BJ (cell line): ENCODE data around the gene TAGAP. TPM values are rescaled to one million over a fixed set of nuclear protein-coding genes. Genes with fewer than 3 reads are reported as not detected.
"Not testable (repeated sequence)": the region's sequence is repeated elsewhere in the genome, so short reads cannot be mapped to it uniquely, and the experiment has no call there.

Experiments used
- CTCF ChIA-PET: fragments of 350-600 bp; formaldehyde crosslinking; extraction: SDS; loops from one replicate; lab custom pipeline; 2021; ENCODE audit warnings: antibody characterized with exemption, inconsistent platforms; lab: Yijun Ruan, JAX
- POLR2A ChIA-PET: fragments of 300-600 bp; sonication (Branson Sonifier 250); formaldehyde crosslinking; extraction: SDS; loops from one replicate; lab custom pipeline; 2021; ENCODE audit warnings: antibody characterized with exemption; lab: Charles Lee
- DNase-seq: peaks from one replicate; pipeline ENCODE4 v3.0.0-alpha.2; 2011; ENCODE audit warnings: low read depth
- H3K27me3 ChIP-seq: 2 replicates; pipeline ENCODE4 v1.6.0; 2011; ENCODE audit warnings: low read length; ENCODE audit not compliant: control insufficient read depth, insufficient read depth
- H3K36me3 ChIP-seq: 2 replicates; pipeline ENCODE4 v1.5.1; 2011; ENCODE audit warnings: low read length; ENCODE audit not compliant: control insufficient read depth, insufficient read depth
- H3K4me3 ChIP-seq: 2 replicates; pipeline ENCODE4 v1.5.1; 2011; ENCODE audit warnings: low read depth, mild to moderate bottlenecking, control low read depth, low read length
- polyA plus RNA-seq: library from polyadenylated mRNA; depleted of rRNA; stranded (reverse); fragments of >200 nt; gene quantifications from 2 replicates; pipeline ENCODE4 v1.2.3, GENCODE V29; 2011
- TF ChIP-seq, protein P1 (sequence below): IDR thresholded peaks from 2 replicates; pipeline ENCODE4 v1.5.1; 2011; ENCODE audit warnings: low read depth, mild to moderate bottlenecking, control low read depth, inconsistent platforms, low read length, moderate library complexity; ENCODE audit not compliant: insufficient read depth

TAGAP gene
- polyA plus RNA-seq, 1 experiment, result not detected

- H3K36me3 ChIP-seq, result no peaks in the 10 kb centered on the region
- ChIA-PET POLR2A (no interaction called here), CTCF (interaction anchor here (0.7 to 4.4 kb wide), 16 partner anchors 10 to 94 kb away, joined by 3 to 42 read pairs (median 8); no protein-coding TSS in a partner anchor)
- no peak for DNase-seq
- no peak overlapping the region for H3K4me3 ChIP-seq
- TF ChIP-seq, protein P1, sequence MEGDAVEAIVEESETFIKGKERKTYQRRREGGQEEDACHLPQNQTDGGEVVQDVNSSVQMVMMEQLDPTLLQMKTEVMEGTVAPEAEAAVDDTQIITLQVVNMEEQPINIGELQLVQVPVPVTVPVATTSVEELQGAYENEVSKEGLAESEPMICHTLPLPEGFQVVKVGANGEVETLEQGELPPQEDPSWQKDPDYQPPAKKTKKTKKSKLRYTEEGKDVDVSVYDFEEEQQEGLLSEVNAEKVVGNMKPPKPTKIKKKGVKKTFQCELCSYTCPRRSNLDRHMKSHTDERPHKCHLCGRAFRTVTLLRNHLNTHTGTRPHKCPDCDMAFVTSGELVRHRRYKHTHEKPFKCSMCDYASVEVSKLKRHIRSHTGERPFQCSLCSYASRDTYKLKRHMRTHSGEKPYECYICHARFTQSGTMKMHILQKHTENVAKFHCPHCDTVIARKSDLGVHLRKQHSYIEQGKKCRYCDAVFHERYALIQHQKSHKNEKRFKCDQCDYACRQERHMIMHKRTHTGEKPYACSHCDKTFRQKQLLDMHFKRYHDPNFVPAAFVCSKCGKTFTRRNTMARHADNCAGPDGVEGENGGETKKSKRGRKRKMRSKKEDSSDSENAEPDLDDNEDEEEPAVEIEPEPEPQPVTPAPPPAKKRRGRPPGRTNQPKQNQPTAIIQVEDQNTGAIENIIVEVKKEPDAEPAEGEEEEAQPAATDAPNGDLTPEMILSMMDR, result no peak
- H3K27me3 ChIP-seq, result peaks cover 8% of the 10 kb centered on the region
These were observed 3.6 kb downstream of the TAGAP start for GRCh38 chr6:159041181-159041580.

GRCh38 chr6:159039885-159040258 is 4.9 kb downstream of the TAGAP start:
- no peak for DNase-seq
- POLR2A ChIA-PET, result no interaction called here
- Histone ChIP-seq H3K4me3 (no peak overlapping the region), H3K27me3 (peaks cover 6% of the 10 kb centered on the region), H3K36me3 (no peaks in the 10 kb centered on the region)
- CTCF ChIA-PET, result interaction anchor here (1.2 to 4.1 kb wide), 6 partner anchors 65 to 95 kb away, joined by 3 to 25 read pairs (median 8); no protein-coding TSS in a partner anchor
- TF ChIP-seq, protein P1, result no peak

DNA sequence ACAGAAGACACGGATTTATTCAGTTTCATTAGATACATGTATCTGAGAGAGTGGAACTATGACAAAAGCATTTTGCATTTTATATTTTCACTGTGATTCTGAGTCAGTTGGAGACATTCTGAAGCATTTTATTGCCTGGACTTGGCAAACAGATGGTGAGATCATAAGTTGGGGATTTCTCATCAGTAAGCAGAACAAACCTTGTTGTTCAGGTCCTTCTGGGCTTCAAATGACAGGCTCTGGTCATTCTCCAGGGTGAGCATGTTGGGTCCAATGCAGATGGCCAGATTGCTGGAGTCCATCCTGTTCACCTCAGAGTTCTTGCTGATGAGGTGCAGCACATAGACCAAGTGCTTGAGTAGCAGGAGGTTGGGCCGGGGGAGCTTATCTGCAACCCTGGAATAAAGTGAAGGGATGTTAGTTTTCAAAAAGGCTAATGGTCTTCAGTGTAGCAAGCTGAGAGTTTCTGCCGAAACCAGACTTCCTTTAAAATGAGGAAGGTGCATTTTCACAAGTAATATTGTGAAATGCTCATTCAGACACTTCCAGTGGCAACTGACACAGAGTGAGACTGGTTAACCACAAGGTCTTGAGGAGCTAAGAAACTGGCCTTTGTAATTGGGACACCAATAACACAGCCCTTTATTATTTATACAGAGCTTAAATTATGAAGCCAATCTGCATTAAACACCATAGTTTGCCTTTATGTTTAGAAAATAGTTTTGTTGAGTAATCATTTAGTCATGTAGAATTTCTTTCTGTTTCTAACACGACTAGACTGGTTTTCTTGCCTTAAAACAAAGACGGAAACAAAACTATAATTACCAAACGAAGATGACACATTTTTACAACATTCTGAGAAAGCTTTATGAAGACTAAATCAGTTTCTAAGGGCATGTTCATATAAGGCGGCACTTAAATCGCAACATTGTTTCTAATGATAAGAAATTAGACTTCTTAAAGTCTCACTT is 5.6 kb downstream of the TAGAP start:
- H3K27me3 ChIP-seq, result peaks cover 6% of the 10 kb centered on the region; the same call in 1 of the 2 replicates
- TF ChIP-seq, protein P1, result no peak
- H3K36me3 ChIP-seq, result no peaks in the 10 kb centered on the region
- ChIA-PET CTCF (interaction anchor here (0.7 to 4.1 kb wide), 8 partner anchors 28 to 96 kb away, joined by 3 to 25 read pairs (median 5); no protein-coding TSS in a partner anchor), POLR2A (no interaction called here)
- peak; percentile 51 for DNase-seq
- no peak overlapping the region for H3K4me3 ChIP-seq

GRCh38 chr6:159038318-159038717 is 6.5 kb downstream of the TAGAP start:
- POLR2A ChIA-PET, H3K27me3 ChIP-seq, H3K36me3 ChIP-seq, DNase-seq, H3K4me3 ChIP-seq: not testable (repeated sequence)
- CTCF ChIA-PET, result interaction anchor here (0.7 to 3.3 kb wide), 4 partner anchors 27 to 97 kb away, joined by 3 to 18 read pairs (median 10); no protein-coding TSS in a partner anchor

- ChIA-PET POLR2A (no interaction called here), CTCF (interaction anchor here (1.9 to 3.3 kb wide), 3 partner anchors 29 to 97 kb away, joined by 7 to 18 read pairs (median 14); no protein-coding TSS in a partner anchor)
- no peak overlapping the region for H3K4me3 ChIP-seq
- H3K27me3 ChIP-seq, result 0 out of 2 replicates have a peak, but pooled peaks cover 4% of the 10 kb centered on the region
- DNase-seq, result no peak
- no peaks in the 10 kb centered on the region for H3K36me3 ChIP-seq
- TF ChIP-seq, protein P1, result no peak
These were observed 7.0 kb downstream of the TAGAP start for GRCh38 chr6:159037756-159038290.
